ENCODE results near the gene MLYCD.

MLYCD gene

GRCh38 chr16:83851473-83851872 is 47.4 kb upstream of the MLYCD start:
- Histone ChIP-seq H3K79me2 (ENCODE audit: insufficient read depth, low read length) (no peaks in the 10 kb centered on the region), H3K27ac (ENCODE audit: low read depth, low read length, poor library complexity, severe bottlenecking) (no peak overlapping the region), H3K9me3 (ENCODE audit: low read length) (no peaks in the 10 kb centered on the region), H3K4me2 (ENCODE audit: low read length) (no peak overlapping the region), H3K4me3 (ENCODE audit: low read depth, low read length, poor library complexity, severe bottlenecking) (no peak overlapping the region), H3K9ac (ENCODE audit: low read length) (no peak overlapping the region), H3K9me2 (ENCODE audit: low read depth, low read length) (no peaks in the 10 kb centered on the region), H3K27me3 (ENCODE audit: insufficient read depth, low read length) (no peaks in the 10 kb centered on the region), H3K36me3 (ENCODE audit: insufficient read depth, low read length) (no peaks in the 10 kb centered on the region), H3K4me1 (ENCODE audit: insufficient read depth, low read length, severe bottlenecking) (peaks cover 4% of the 10 kb centered on the region), H4K20me1 (ENCODE audit: insufficient read depth, low read length) (no peaks in the 10 kb centered on the region), H2AFZ (ENCODE audit: low read length) (no peak overlapping the region), H3F3A (ENCODE audit: insufficient read depth, low read length) (no peaks in the 10 kb centered on the region)
- TF ChIP-seq EZH2 (IDR thresholded peaks at IDR 0.05; ENCODE audit: borderline replicate concordance, low read length) (no peak), CTCF (IDR thresholded peaks at IDR 0.05; ENCODE audit: low read length) (no peak)

- Histone ChIP-seq H3K4me1 (ENCODE audit: insufficient read depth, low read length, severe bottlenecking) (no peaks in the 10 kb centered on the region), H3K36me3 (ENCODE audit: insufficient read depth, low read length) (no peaks in the 10 kb centered on the region), H2AFZ (ENCODE audit: low read length) (no peak overlapping the region), H3K4me2 (ENCODE audit: low read length) (no peak overlapping the region), H3F3A (ENCODE audit: insufficient read depth, low read length) (no peaks in the 10 kb centered on the region), H3K27ac (ENCODE audit: low read depth, low read length, poor library complexity, severe bottlenecking) (no peak overlapping the region), H3K9ac (ENCODE audit: low read length) (no peak overlapping the region), H3K79me2 (ENCODE audit: insufficient read depth, low read length) (no peaks in the 10 kb centered on the region), H3K27me3 (ENCODE audit: insufficient read depth, low read length) (no peaks in the 10 kb centered on the region), H3K9me2 (ENCODE audit: low read depth, low read length) (no peaks in the 10 kb centered on the region), H3K4me3 (ENCODE audit: low read depth, low read length, poor library complexity, severe bottlenecking) (no peak overlapping the region), H4K20me1 (ENCODE audit: insufficient read depth, low read length) (no peaks in the 10 kb centered on the region), H3K9me3 (ENCODE audit: low read length) (no peaks in the 10 kb centered on the region)
- no peak for TF ChIP-seq CTCF (IDR thresholded peaks at IDR 0.05; ENCODE audit: low read length)
- TF ChIP-seq EZH2 (IDR thresholded peaks at IDR 0.05; ENCODE audit: borderline replicate concordance, low read length): no peak
Observed at GRCh38 chr16:83852774-83853173, 46.1 kb upstream of the MLYCD start.

GRCh38 chr16:83853834-83854233 is 45.1 kb upstream of the MLYCD start:
- Histone ChIP-seq H3F3A (ENCODE audit: insufficient read depth, low read length) (no peaks in the 10 kb centered on the region), H3K9me2 (ENCODE audit: low read depth, low read length) (no peaks in the 10 kb centered on the region), H3K27me3 (ENCODE audit: insufficient read depth, low read length) (no peaks in the 10 kb centered on the region), H3K4me2 (ENCODE audit: low read length) (no peak overlapping the region), H3K9me3 (ENCODE audit: low read length) (no peaks in the 10 kb centered on the region), H3K4me3 (ENCODE audit: low read depth, low read length, poor library complexity, severe bottlenecking) (no peak overlapping the region), H3K79me2 (ENCODE audit: insufficient read depth, low read length) (no peaks in the 10 kb centered on the region), H3K9ac (ENCODE audit: low read length) (no peak overlapping the region), H3K27ac (ENCODE audit: low read depth, low read length, poor library complexity, severe bottlenecking) (no peak overlapping the region), H3K4me1 (ENCODE audit: insufficient read depth, low read length, severe bottlenecking) (no peaks in the 10 kb centered on the region), H2AFZ (ENCODE audit: low read length) (no peak overlapping the region), H4K20me1 (ENCODE audit: insufficient read depth, low read length) (no peaks in the 10 kb centered on the region), H3K36me3 (ENCODE audit: insufficient read depth, low read length) (no peaks in the 10 kb centered on the region)
- TF ChIP-seq CTCF (IDR thresholded peaks at IDR 0.05; ENCODE audit: low read length): no peak
